ENCODE measurements around the gene GAS2L2.
"Not testable (repeated sequence)": the region's sequence is repeated elsewhere in the genome, so short reads cannot be mapped to it uniquely, and the experiment has no call there.

GAS2L2 gene

DNA sequence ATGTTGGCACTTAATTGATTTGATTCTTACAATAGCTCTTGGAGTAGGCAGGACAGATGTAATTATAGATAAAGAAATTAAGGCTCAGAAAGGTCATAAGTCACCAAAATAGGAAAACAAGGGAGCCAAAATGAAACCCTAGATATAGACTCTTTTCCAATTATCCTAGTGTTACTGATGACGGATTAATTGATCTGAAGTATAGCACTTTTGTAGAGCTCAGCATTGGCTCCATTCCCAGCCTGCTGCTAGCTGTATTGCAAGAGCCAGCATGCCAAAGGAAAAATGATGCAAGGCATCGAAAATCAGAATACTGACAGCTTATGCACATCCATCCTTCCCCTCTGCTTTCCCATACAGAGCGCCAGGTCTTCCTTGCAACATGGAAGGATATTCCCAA lies 43.2 kb downstream of the GAS2L2 start:
- DNase-seq (ENCODE audit: low read depth), result peak; percentile 67
- H3K4me3 ChIP-seq (ENCODE audit: low read depth, low read length), result no peak overlapping the region

DNA sequence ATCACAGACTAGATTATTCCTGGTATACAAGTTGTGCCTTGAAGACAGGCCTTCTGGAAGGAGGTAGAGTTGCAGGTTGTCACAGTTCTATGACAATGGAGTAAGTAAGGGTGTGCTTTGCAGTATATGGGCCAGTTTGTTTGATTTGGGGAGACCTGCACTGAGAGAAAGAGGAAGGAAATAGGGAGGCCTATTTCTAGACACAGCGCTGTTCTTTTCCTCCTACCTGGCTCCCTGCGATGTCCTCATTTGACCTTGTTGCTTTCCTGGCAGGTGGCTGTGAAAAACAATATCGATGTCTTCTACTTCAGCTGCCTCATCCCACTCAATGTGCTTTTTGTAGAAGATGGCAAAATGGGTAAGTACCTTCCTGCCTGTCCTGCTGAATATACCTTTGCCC lies 44.1 kb downstream of the GAS2L2 start:
- no peak for DNase-seq (ENCODE audit: low read depth)
- H3K4me3 ChIP-seq (ENCODE audit: low read depth, low read length), result no peak overlapping the region

DNA sequence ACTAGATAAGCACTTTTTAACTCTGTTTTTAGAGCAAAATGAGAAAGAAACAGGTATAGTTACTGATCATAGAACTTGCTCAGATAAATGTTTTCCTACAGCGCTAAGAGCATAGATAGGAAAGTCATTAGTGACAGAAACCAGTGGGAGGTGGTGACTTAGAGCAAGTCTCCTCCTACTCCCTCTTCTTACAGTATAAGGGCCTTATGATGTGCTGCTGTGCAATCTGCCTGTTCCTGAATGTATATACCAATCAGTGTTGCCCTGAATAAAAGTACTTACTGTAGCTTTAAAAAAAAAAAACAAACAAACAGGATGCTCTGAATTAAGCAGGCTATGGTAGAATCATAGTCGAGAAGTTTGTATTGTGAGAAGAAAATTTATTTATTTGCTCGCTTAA lies 44.9 kb downstream of the GAS2L2 start:
- H3K4me3 ChIP-seq (ENCODE audit: low read depth, low read length), result no peak overlapping the region
- no peak for DNase-seq (ENCODE audit: low read depth)

DNA sequence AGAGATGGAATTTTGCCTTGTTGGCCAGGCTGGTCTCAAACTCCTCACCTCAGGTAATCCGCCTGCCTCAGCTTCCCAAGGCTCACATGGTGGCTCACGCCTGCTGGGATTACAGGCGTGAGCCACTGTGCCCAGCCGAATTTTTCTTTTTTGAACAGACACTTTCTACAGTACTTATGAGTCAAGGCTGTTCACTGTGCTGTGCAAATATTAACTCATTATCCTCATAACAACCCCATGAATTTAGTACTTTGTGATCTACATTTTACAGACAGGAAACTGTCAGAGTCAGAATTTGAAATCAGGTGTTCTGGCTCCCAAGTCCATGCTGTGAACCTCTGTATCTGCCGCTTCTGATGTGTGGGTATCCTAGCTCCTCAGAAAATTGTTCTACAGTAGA lies 47.3 kb downstream of the GAS2L2 start:
- no peak for DNase-seq (ENCODE audit: low read depth)
- no peak overlapping the region for H3K4me3 ChIP-seq (ENCODE audit: low read depth, low read length)

GRCh38 chr17:35705230-35705629 lies 47.8 kb downstream of the GAS2L2 start:
- no peak overlapping the region for H3K4me3 ChIP-seq (ENCODE audit: low read depth, low read length)
- no peak for DNase-seq (ENCODE audit: low read depth)

GRCh38 chr17:35703308-35703707 lies 49.7 kb downstream of the GAS2L2 start:
- DNase-seq (ENCODE audit: low read depth); H3K4me3 ChIP-seq (ENCODE audit: low read depth, low read length): not testable (repeated sequence)

GRCh38 chr17:35701491-35701890 lies 51.5 kb downstream of the GAS2L2 start:
- no peak for DNase-seq (ENCODE audit: low read depth)
- no peak overlapping the region for H3K4me3 ChIP-seq (ENCODE audit: low read depth, low read length)

DNA sequence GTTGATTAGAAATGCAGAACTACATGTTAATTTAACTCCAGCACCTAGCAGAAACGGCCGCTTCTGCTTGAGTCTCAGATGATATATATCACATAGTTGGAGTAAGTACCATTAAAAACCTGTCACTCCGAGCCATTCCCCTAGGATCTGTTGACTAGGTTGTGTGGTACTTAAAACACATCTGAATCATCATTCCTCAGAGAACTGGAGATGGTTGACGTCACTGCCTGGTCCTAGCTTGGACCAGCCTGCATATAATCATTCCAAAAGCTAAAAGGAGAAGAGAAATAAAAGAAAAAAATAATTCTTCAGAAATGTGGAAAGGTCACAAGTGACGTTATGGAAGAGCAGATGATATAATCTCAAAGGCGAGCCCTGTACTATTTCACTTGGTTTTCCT lies 52.9 kb downstream of the GAS2L2 start:
- DNase-seq (ENCODE audit: low read depth), result no peak

DNA sequence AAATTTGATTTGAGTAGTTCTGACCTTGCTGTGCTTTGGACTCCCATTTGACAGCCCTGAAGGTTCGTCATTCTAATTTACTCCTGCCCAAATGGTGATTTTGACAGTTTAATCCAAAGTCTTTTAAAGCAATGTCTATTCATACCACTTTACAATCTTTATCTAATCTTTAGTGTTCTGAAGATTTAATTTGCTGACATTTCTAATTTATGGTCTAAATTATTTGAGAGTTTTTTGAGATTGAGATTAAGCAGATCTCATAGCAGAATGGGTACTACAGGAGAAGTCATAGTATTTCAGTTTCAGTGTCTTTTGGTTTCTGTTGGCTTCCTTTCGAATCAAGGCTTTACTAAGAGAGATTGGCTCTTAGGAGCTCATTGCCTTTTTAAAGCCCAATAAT lies 54.2 kb downstream of the GAS2L2 start:
- H3K4me3 ChIP-seq (ENCODE audit: low read depth, low read length), result no peak overlapping the region
- DNase-seq (ENCODE audit: low read depth), result no peak

More for the DNA sequence above, 52.9 kb downstream of the GAS2L2 start:
- no peak overlapping the region for H3K4me3 ChIP-seq (ENCODE audit: low read depth, low read length)

- DNase-seq (ENCODE audit: low read depth), result no peak
- H3K4me3 ChIP-seq (ENCODE audit: low read depth, low read length), result no peak overlapping the region
Observed at GRCh38 chr17:35695613-35696012, 57.4 kb downstream of the GAS2L2 start.

DNA sequence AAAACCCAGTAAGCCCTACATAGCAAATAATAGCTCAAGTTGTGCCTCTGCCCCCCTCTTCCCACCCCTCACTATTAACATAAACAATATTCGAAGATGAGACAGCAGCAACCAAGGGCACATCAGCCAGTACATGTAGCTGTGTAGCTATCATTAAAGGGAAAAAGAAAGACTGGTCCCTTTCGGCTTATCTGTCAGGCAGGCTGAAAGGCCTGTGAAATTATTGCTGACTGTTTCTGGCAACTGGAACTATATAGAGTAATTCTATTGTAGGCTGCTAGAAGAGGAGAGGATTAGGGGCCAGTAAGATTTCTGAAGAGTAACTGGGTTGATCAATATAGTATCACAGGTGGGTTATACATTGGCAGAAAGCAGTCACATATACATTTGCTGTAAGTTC lies 58.1 kb downstream of the GAS2L2 start:
- no peak for DNase-seq (ENCODE audit: low read depth)
- no peak overlapping the region for H3K4me3 ChIP-seq (ENCODE audit: low read depth, low read length)

Data from skeletal muscle cell (primary cell).